Measurements from ENCODE around the gene NAP1L4. TPM values are rescaled to one million over a fixed set of nuclear protein-coding genes. Genes with fewer than 3 reads are reported as not detected.

Gene NAP1L4
- polyA plus RNA-seq, 1 of the 3 experiments (the other 2 are of a cell fraction), result 104 TPM

- Histone ChIP-seq H3K9me2 (no peaks in the 10 kb centered on the region), H3K9me3 (no peaks in the 10 kb centered on the region), H4K20me1 (ENCODE audit: insufficient read depth) (peaks cover 6% of the 10 kb centered on the region; the same call in 1 of the 2 replicates), H3K4me3 (ENCODE audit: low read depth in 2 of 2, low read length in 1 of 2) (no peak overlapping the region), H3K36me3 (replicated peaks in 1 of 2; ENCODE audit: control insufficient read depth in 1 of 2, insufficient read depth in 2 of 2, low read length in 1 of 2) (peaks cover 49 to 84% of the 10 kb centered on the region in 2 experiments), H3K27ac (ENCODE audit: low read depth in 2 of 2, low read length in 1 of 2) (no peak overlapping the region), H3K27me3 (ENCODE audit: insufficient read depth) (no peaks in the 10 kb centered on the region), H3K9ac (no peak overlapping the region), H3K4me1 (ENCODE audit: control insufficient read depth in 1 of 2, insufficient read depth in 2 of 2, low read depth in 1 of 2, low read length in 1 of 2) (peaks cover 18 to 36% of the 10 kb centered on the region in 2 experiments), H3K79me2 (ENCODE audit: insufficient read depth) (peaks cover 28% of the 10 kb centered on the region), H2AFZ (ENCODE audit: low read depth) (no peak overlapping the region), H3F3A (replicated peaks; ENCODE audit: insufficient read depth) (peaks cover 32% of the 10 kb centered on the region), H3K4me2 (no peak overlapping the region)
- TF ChIP-seq, protein P1, sequence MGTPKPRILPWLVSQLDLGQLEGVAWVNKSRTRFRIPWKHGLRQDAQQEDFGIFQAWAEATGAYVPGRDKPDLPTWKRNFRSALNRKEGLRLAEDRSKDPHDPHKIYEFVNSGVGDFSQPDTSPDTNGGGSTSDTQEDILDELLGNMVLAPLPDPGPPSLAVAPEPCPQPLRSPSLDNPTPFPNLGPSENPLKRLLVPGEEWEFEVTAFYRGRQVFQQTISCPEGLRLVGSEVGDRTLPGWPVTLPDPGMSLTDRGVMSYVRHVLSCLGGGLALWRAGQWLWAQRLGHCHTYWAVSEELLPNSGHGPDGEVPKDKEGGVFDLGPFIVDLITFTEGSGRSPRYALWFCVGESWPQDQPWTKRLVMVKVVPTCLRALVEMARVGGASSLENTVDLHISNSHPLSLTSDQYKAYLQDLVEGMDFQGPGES (IDR thresholded peaks at IDR 0.05; ENCODE audit: low read depth, low read length), result no peak
- TF ChIP-seq RAD21 (IDR thresholded peaks at IDR 0.05; ENCODE audit: low read length), result no peak
- TF ChIP-seq POLR2AphosphoS5 (IDR thresholded peaks at IDR 0.05; ENCODE audit: low read depth, low read length), result no peak
- no peak for TF ChIP-seq FOXJ3 (CRISPR knock-in tag; IDR thresholded peaks at IDR 0.05)
- TF ChIP-seq NRF1 (IDR thresholded peaks at IDR 0.05; ENCODE audit: low read depth, low read length), result no peak
- no peak for TF ChIP-seq RFX5 (IDR thresholded peaks at IDR 0.05; ENCODE audit: low read length)
- TF ChIP-seq, protein P2, sequence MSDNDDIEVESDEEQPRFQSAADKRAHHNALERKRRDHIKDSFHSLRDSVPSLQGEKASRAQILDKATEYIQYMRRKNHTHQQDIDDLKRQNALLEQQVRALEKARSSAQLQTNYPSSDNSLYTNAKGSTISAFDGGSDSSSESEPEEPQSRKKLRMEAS (IDR thresholded peaks at IDR 0.05; ENCODE audit: low read depth), result no peak
- no peak for TF ChIP-seq EZH2phosphoT487 (IDR thresholded peaks at IDR 0.05; ENCODE audit: borderline replicate concordance, low read depth)
- no peak for TF ChIP-seq RXRA (IDR thresholded peaks at IDR 0.05; ENCODE audit: borderline replicate concordance, low read depth)
- TF ChIP-seq USF1 (IDR thresholded peaks at IDR 0.05; ENCODE audit: borderline replicate concordance, low read depth), result no peak
- no peak for TF ChIP-seq EP300 (IDR thresholded peaks at IDR 0.05; ENCODE audit: borderline replicate concordance in 1 of 2, low read depth in 1 of 2, low read length in 1 of 2)
- ChIA-PET CTCF (no interaction called here), POLR2A (no interaction called here)
- no peak for DNase-seq
- 89% methylated on average over 7 of the region's 11 CpGs for WGBS (ENCODE audit: low lambda C conversion rate)
Observed at GRCh38 chr11:2949920-2950319, 42.2 kb downstream of the NAP1L4 start.

GRCh38 chr11:2947744-2948143 lies 44.4 kb downstream of the NAP1L4 start:
- WGBS (ENCODE audit: low lambda C conversion rate), result 92% methylated on average over 11 of the region's 11 CpGs
- no peak overlapping the region for H3K4me2 ChIP-seq
- no peaks in the 10 kb centered on the region for H3K9me2 ChIP-seq
- H3K27ac ChIP-seq (ENCODE audit: low read depth in 2 of 2, low read length in 1 of 2), result no peak overlapping the region
- H3K9ac ChIP-seq, result no peak overlapping the region
- POLR2A ChIA-PET, result interaction anchor here (0.6 kb wide), 1 partner anchor 15 kb away, joined by 3 read pairs; no protein-coding TSS in a partner anchor
- no peaks in the 10 kb centered on the region for H3K27me3 ChIP-seq (ENCODE audit: insufficient read depth)
- no peak overlapping the region for H3K4me3 ChIP-seq (ENCODE audit: low read depth in 2 of 2, low read length in 1 of 2)
- peaks cover 46 to 84% of the 10 kb centered on the region in 2 experiments for H3K36me3 ChIP-seq (replicated peaks in 1 of 2; ENCODE audit: control insufficient read depth in 1 of 2, insufficient read depth in 2 of 2, low read length in 1 of 2)
- peaks cover 23 to 32% of the 10 kb centered on the region in 2 experiments for H3K4me1 ChIP-seq (ENCODE audit: control insufficient read depth in 1 of 2, insufficient read depth in 2 of 2, low read depth in 1 of 2, low read length in 1 of 2)
- peaks cover 27% of the 10 kb centered on the region for H3F3A ChIP-seq (replicated peaks; ENCODE audit: insufficient read depth)
- TF ChIP-seq FOXJ3 (CRISPR knock-in tag; IDR thresholded peaks at IDR 0.05) (no peak), TCF12 (IDR thresholded peaks at IDR 0.05) (no peak), TAF1 (IDR thresholded peaks at IDR 0.05; ENCODE audit: borderline replicate concordance, low read depth, low read length) (no peak), GABPA (IDR thresholded peaks at IDR 0.05; ENCODE audit: low read depth) (no peak), USF1 (IDR thresholded peaks at IDR 0.05; ENCODE audit: borderline replicate concordance, low read depth) (no peak), RAD21 (IDR thresholded peaks at IDR 0.05; ENCODE audit: low read length) (no peak), EZH2phosphoT487 (IDR thresholded peaks at IDR 0.05; ENCODE audit: borderline replicate concordance, low read depth) (no peak)
- H4K20me1 ChIP-seq (ENCODE audit: insufficient read depth), result peaks cover 6% of the 10 kb centered on the region; the same call in 1 of the 2 replicates
- CTCF ChIA-PET, result interaction anchor here (1.0 to 1.7 kb wide), 7 partner anchors 8 to 144 kb away, joined by 3 to 6 read pairs (median 4); no protein-coding TSS in a partner anchor
- H3K79me2 ChIP-seq (ENCODE audit: insufficient read depth), result peaks cover 28% of the 10 kb centered on the region
- no peaks in the 10 kb centered on the region for H3K9me3 ChIP-seq
- H2AFZ ChIP-seq (ENCODE audit: low read depth), result no peak overlapping the region
- DNase-seq, result no peak

All from SK-N-SH (cell line).